Activated T-cell treated with anti-CD3 and anti-CD28 coated beads for 24 hours (primary cell): ENCODE data around the gene SERAC1.
"Not testable (repeated sequence)": the region's sequence is repeated elsewhere in the genome, so short reads cannot be mapped to it uniquely, and the experiment has no call there.

ENCODE experiments used
- DNase-seq: peaks from one replicate; pipeline ENCODE4 v3.0.0-alpha.2; 2020; ENCODE audit warnings: low read depth

SERAC1 gene

DNA sequence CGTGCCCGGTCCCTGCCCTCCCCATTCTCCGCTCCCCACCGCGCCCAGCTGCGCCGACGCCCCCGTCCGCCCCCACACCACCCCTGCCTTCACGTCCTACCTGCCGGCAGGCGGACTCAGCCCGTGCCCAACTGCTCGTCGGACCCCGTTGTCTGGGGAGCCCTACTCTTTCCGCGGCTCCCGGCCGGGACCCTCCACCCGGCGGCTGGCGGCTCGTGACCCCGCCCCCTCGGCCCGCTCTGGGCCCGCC, at the start of gene SERAC1:
TSS of gene SERAC1 (minus strand) at position 223 of the 250 bp plus-strand sequence. CDS start 9,899 bp downstream, outside the sequence.
- DNase-seq: no peak

DNA sequence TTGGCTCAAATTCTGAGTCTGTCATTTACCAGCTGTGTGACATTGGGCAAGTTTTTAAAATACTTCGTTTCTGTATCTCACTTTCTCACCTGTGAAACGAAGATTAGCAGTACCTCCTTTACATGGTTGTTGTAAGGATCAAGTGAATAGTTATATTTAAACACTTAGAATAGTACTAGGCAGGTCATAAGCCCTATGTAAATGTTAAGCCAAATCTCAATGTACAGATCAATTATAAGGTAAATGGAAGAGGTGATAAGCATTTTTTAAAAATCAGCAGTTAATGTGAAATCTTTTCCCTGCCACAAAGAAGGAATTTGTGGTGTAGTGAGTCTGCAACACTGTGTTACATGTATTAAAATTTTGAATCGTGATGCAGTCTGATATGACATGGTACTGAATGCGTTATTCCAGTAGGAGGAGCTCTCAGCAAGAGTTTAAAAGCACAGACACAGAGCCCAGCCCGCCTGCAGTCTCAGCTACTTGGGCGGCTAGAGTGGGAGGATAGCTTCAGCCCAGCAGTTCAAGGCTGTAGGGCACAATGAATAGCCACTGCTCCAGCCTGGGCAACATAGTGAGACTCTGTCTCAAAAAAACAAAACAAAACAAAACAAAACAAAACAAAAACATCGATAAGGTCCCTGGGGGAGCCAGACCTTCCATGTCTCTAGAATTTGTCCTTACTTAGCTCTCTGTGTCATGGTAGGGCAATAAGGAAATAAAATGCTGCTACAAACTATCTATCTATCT, 46.0 kb upstream of the SERAC1 start:
- DNase-seq: peak; percentile 30

GRCh38 chr6:158211273-158212055, 43.4 kb upstream of the SERAC1 start:
- DNase-seq: no peak

- not testable (repeated sequence) for DNase-seq
Observed at GRCh38 chr6:158209582-158210333, 41.7 kb upstream of the SERAC1 start.

DNA sequence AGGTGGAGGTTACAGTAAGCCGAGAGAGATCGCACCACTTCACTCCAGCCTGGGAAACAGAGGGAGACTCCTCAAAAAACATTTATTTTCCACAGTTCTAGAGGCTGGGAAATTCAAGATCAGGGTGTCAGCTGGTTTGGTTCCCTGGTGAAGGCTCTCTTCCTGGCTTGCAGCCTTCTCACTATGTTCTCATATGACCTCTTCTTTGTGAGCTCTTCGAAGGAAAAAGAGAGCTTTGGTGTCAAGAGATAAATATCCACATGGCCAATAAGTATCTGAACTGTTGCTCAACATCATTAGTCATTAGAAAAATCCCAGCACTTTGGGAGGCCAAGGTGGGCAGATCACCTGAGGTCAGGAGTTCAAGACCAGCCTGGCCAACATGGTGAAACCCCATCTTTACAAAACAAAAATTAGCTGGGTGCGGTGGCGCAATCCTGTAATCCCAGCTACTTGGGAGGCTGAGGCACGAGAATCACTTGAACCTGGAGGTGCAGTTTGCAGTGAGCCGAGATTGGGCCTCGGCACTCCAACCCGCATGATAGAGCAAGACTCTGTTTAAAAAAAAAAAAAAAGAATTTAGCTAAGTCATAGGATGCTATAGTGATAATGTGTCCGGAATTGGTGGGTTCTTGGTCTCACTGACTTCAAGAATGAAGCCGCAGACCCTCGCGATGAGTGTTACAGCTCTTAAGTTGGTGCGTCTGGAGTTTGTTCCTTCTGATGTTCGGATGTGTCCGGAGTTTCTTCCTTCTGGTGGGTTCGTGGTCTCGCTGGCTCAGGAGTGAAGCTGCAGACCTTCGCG, 40.4 kb upstream of the SERAC1 start:
- not testable (repeated sequence) for DNase-seq

DNA sequence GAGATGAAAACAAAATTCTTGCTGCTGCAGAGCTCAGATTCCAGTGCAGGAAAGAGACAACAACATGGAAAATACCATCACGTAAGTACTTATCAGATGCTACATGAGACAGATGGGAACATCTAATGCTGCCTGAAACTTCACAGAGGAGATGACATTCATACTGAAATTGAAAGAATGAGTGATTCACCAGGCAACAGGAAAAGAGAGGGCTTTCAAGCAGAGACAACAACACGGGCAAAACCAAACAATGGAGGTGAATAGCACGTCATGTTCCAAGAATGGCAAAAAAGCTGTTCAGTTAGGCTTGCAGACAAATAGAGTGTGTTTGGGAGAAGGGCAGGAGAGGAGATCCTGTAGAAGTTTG, 39.3 kb upstream of the SERAC1 start:
- DNase-seq: peak; percentile 24

DNA sequence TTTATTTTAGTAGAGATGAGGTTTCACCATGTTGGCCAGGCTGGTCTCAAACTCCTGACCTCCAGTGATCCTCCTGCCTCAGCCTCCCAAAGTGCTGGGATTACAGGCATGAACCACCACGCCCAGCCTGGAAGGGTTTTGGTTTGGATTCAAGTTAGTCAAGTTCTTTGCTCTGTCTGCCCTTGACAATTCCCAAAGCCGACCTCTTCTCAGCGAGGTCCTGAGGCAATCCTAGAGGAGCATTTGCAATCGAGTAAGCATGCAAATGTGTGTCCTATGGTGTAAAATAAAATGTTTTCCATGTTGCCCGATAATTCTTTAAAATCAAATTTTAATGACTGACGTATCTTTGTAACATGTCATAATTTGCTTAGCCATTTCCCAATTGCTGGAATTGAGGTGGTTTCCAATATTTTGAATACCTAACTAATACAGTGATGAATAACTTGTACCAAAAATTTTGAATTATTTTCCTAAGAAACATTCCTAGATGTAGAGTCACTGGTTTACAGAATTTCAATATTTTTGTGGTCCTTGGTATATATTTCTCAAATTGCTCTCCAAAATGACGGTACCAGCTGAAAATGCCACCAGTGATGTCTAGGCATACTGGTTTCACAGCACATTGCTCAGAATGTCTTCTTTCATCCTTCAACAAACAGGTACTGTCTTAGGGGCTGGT, 38.8 kb upstream of the SERAC1 start:
- no peak for DNase-seq

- no peak for DNase-seq
Observed at GRCh38 chr6:158205169-158205944, 37.3 kb upstream of the SERAC1 start.

DNA sequence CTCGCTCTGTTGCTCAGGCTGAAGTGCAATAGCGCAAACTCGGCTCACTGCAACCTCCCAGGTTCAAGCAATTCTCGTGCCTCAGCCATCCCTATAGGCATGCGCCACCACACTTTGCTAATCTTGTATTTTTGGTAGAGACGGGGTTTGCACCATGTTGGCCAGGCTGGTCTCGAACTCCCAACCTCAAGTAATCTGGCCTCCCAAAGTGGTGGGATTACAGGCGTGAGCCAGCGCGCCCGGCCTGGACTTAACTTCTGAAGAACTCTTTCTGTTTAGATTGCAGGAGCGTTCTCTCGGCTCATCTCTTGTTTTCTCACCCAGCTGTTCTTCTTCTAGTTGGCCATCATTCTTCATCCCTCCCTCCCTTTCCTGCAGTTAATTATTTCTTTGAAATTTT, 30.4 kb upstream of the SERAC1 start:
- DNase-seq: no peak

DNA sequence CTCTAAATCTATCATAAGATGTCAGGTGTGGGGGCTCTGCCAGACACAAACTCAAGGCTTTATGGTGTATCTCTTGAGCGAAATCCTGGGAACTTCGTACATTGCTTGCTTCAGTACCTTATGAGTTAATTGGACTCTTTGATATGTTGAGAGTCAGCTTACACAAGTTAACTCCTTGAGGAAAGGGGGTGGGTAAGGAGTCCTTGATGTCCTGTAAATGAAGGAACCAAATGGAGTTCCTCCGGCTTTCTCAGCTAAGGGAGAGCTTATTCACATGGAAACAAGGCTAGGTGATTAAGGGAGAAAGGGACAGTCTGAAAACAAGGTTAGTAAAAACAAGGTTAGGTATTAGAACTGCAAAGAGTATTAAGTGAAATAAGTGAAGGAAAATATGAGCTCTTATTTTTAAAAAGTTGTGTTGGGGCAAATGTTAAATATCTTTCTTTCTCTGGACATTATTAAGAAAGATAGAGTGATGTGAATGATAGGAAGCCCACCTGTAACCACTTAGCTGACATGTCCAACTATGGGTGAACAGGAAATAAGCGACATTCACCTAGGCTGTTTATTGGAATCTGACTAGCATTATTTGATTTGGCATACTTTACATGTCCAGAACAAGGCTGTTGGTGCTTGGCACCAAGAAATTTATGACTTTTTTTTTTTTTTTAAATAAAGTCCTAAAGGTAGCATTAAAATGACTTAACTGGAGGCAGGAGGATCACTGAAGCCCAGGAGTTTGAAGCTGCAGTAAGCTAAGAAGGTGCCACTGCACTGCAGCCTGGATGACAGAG, 26.6 kb upstream of the SERAC1 start:
- DNase-seq: no peak

DNA sequence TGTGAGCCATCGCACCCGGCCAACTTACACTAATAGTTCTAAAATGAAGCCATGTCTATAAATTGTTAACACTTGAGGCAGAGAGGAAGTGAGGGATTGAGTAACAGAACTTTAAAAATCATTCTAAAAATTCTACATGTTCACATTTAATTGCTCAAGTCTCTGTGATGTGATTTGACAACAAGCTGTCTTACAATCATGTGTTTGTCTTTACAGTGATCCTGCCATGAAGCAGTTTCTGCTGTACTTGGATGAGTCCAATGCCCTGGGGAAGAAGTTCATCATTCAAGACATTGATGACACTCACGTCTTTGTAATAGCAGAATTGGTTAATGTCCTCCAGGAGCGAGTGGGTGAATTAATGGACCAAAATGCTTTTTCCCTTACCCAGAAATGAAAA, 23.7 kb upstream of the SERAC1 start:
- no peak for DNase-seq

DNA sequence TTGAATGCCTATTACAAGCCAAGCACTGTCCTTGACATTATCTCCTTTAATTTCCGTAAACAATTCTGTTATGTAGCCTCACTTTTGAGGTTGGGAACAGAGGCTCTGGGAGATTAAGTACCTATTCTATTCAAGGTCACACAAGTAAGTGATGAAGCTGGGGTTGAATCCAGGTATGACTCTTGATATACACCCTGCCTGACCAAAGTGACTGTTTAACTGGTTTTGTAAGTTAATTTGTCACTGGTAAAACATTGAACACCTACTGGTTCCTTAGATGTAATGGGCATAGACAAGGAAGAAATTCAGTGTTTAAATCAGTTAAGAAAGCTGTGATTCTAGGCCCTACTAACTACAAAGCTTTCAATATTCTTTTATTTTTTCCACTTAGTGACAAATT, 23.0 kb upstream of the SERAC1 start:
- no peak for DNase-seq

GRCh38 chr6:158188591-158188990, 20.5 kb upstream of the SERAC1 start:
- DNase-seq: no peak

DNA sequence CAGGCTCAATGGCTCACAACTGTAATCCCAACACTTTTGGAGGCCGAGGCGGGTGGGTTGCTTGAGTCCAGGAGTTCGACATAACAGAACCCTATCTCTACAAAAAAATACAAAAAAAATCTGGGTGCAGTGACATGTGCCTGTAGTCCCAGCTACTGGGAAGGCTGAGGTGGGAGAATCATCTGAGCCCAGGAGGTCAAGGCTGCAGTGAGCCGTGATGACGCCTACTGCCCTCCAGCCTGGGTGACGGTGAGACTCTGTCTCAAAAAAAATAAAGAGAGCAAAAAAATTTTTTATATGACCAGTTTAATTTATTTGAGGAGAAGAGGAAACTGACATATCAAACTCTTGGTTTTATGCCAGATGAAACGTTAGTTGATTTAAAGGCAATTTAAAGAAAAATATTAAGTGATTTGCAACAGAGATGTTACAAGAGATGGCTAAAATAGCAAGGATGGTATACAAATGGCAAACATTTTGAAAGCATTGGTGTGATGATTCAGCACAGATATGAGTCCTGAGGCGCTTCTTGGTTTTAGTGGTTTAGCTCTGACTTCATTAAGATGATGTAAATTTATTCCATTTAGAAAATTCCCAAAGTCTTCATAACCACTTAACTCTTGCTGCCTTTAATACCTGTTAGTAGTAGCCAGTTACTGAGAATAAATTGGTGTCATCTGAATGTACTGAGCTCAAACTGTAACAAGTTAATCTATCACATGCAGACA, 17.8 kb upstream of the SERAC1 start:
- no peak for DNase-seq

GRCh38 chr6:158184608-158185007, 16.5 kb upstream of the SERAC1 start:
- no peak for DNase-seq

GRCh38 chr6:158183174-158183972, 15.3 kb upstream of the SERAC1 start:
- DNase-seq: not testable (repeated sequence)

GRCh38 chr6:158177712-158178111, 9.7 kb upstream of the SERAC1 start:
- not testable (repeated sequence) for DNase-seq

DNA sequence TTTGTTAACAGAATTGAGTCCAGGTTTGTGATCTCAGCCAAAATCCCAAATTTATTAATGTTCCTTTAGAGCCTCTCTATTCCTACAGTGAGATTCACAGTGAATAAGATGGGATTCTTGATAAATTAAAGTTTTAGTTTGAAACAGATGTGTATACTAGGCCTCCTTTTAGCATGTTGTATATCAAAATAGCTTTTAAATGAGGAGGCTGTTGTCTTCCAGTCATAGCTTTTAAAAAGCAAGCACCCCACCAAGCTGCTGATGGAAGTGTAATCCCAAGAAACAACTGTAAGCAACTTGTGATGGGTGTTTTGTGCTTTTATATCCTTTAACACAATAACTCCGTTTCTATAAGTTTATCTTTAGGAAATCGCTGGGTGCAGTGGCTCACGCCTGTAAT, 7.0 kb upstream of the SERAC1 start:
- DNase-seq: no peak
